B cell (primary cell): ENCODE data around the gene PRDM4. TPM values are rescaled to one million over a fixed set of nuclear protein-coding genes. Genes with fewer than 3 reads are reported as not detected.
A peak's percentile ranks its signal among the peaks of the same experiment; 100 is the strongest.

Experiments
- ATAC-seq: fragments of 200-7000 bp; cut with Tn5 transposase; one replicate; pipeline ENCODE4 v1.10.0; 2021; ENCODE audit warnings: low read depth, mild to moderate bottlenecking, moderate number of reproducible peaks, moderate library complexity
- CTCF ChIA-PET: fragments of 350-600 bp; sonication (Branson Sonifier 250); formaldehyde crosslinking; loops from one replicate; lab custom pipeline; 2021; ENCODE audit warnings: antibody characterized with exemption, inconsistent platforms; lab: Charles Lee
- POLR2A ChIA-PET: fragments of 350-600 bp; sonication (Branson Sonifier 250); formaldehyde crosslinking; loops from one replicate; lab custom pipeline; 2021; ENCODE audit warnings: antibody characterized with exemption; lab: Charles Lee
- DNase-seq: peaks from one replicate; pipeline ENCODE4 v3.0.0; 2013
- H2AFZ ChIP-seq: 2 replicates; pipeline ENCODE4 v1.6.1; 2012; ENCODE audit warnings: mild to moderate bottlenecking, low read depth, low read length; ENCODE audit not compliant: insufficient read depth, poor library complexity, severe bottlenecking
- H3K27ac ChIP-seq, 2 donors: 1 replicate in 1 of 2; 2 replicates in 1 of 2; pipeline ENCODE4 v1.5.1; 2012 to 2013; ENCODE audit warnings: low read length in 2 of 2, mild to moderate bottlenecking in 2 of 2, moderate library complexity in 1 of 2
- H3K27me3 ChIP-seq, 4 experiments: fragments of 200-600 bp in 1 of 4; sonication (generic) in 1 of 4; replicated peaks in 1 of 4; 1 replicate in 2 of 4; 2 replicates in 2 of 4; pipeline versions ENCODE4 v1.6.1 to v1.7.0; 2013 to 2016; ENCODE audit warnings: low read length in 3 of 4, mild to moderate bottlenecking in 2 of 4, mixed read lengths in 1 of 4, moderate library complexity in 1 of 4; ENCODE audit not compliant: insufficient read depth in 4 of 4, control insufficient read depth in 3 of 4; ENCODE audit errors: control extremely low read depth in 1 of 4
- H3K36me3 ChIP-seq, 2 experiments: replicated peaks in 1 of 2; 1 replicate in 1 of 2; 2 replicates in 1 of 2; pipeline versions ENCODE4 v1.6.1 to v1.7.1; 2013; ENCODE audit warnings: low read length in 1 of 2; ENCODE audit not compliant: insufficient read depth in 2 of 2, control insufficient read depth in 1 of 2; ENCODE audit errors: control extremely low read depth in 1 of 2, extremely low read depth in 1 of 2
- H3K4me1 ChIP-seq, 2 donors: fragments of 200-600 bp in 1 of 2; sonication (generic) in 1 of 2; 1 replicate in 1 of 2; 2 replicates in 1 of 2; pipeline versions ENCODE4 v1.5.1 to v1.6.1; 2013 to 2017; ENCODE audit warnings: low read length in 2 of 2; ENCODE audit not compliant: control insufficient read depth in 2 of 2, insufficient read depth in 2 of 2
- H3K4me2 ChIP-seq: replicated peaks from 2 replicates; pipeline ENCODE3; 2012; ENCODE audit warnings: mild to moderate bottlenecking, low read depth, low read length; ENCODE audit not compliant: poor library complexity, severe bottlenecking
- H3K4me3 ChIP-seq, 5 experiments: fragments of 200-600 bp in 1 of 5; sonication (generic) in 1 of 5; 1 replicate in 3 of 5; 2 replicates in 2 of 5; pipeline versions ENCODE4 v1.5.1 to v1.7.0; 2011 to 2016; ENCODE audit warnings: low read length in 4 of 5, mild to moderate bottlenecking in 4 of 5, low read depth in 2 of 5, control low read depth in 1 of 5, moderate library complexity in 1 of 5; ENCODE audit not compliant: insufficient read depth in 1 of 5; ENCODE audit errors: control extremely low read depth in 1 of 5, extremely low read depth in 1 of 5
- H3K79me2 ChIP-seq: fragments of 200-600 bp; sonication (generic); one replicate; pipeline ENCODE4 v1.6.0; 2016; ENCODE audit warnings: low read length; ENCODE audit not compliant: control insufficient read depth, insufficient read depth
- H3K9ac ChIP-seq: fragments of 200-600 bp; sonication (generic); 2 replicates; pipeline ENCODE4 v1.6.1; 2017; ENCODE audit warnings: mild to moderate bottlenecking, low read length, moderate library complexity
- H3K9me3 ChIP-seq, 3 donors: one replicate each; pipeline versions ENCODE4 v1.6.1 to v1.7.1; 2013; ENCODE audit warnings: low read length in 2 of 3; ENCODE audit not compliant: control insufficient read depth in 2 of 3, insufficient read depth in 1 of 3; ENCODE audit errors: control extremely low read depth in 1 of 3
- H4K20me1 ChIP-seq: 2 replicates; pipeline ENCODE4 v1.6.0; 2012; ENCODE audit warnings: mild to moderate bottlenecking, low read length; ENCODE audit not compliant: insufficient read depth, control insufficient read depth, poor library complexity, severe bottlenecking
- H3K27ac Mint-ChIP-seq: one replicate; pipeline ENCODE4 v1.8.0; 2021; ENCODE audit warnings: mixed read lengths
- H3K27me3 Mint-ChIP-seq: one replicate; pipeline ENCODE4 v1.8.0; 2021; ENCODE audit warnings: mixed read lengths
- H3K4me1 Mint-ChIP-seq: one replicate; pipeline ENCODE4 v1.8.0; 2021; ENCODE audit warnings: mixed read lengths
- H3K4me3 Mint-ChIP-seq: one replicate; pipeline ENCODE4 v1.8.0; 2021; ENCODE audit warnings: mixed read lengths
- H3K9me3 Mint-ChIP-seq: one replicate; pipeline ENCODE4 v1.8.0; 2022; ENCODE audit warnings: mixed read lengths; ENCODE audit not compliant: insufficient read depth
- CTCF ChIP-seq: fragments of 200-600 bp; IDR thresholded peaks from one replicate; pipeline ENCODE4 v1.8.0; 2022; ENCODE audit warnings: antibody characterized with exemption, mild to moderate bottlenecking
- EZH2 ChIP-seq: IDR thresholded peaks from 2 replicates; pipeline ENCODE4 v1.6.1; 2012; ENCODE audit warnings: borderline replicate concordance, low read depth, mild to moderate bottlenecking, moderate library complexity, low read length; ENCODE audit not compliant: insufficient read depth, poor library complexity, severe bottlenecking
- WGBS: methylation state at CpG from one replicate; pipeline ENCODE4 v1.1.5; 2013; ENCODE audit warnings: missing lambda C conversion rate; ENCODE audit not compliant: insufficient coverage; 5-methylcytosine and 5-hydroxymethylcytosine counted together
- intact Hi-C: fragments of 100-400 bp; cut with micrococcal nuclease; formaldehyde crosslinking; loops from one replicate; pipeline ENCODE4 v1.10.0; 2022
- polyA plus RNA-seq: library from polyadenylated mRNA; depleted of rRNA; stranded (reverse); fragments of >200 nt; gene quantifications from 2 replicates; pipeline ENCODE4 v1.2.3, GENCODE V29; 2012
- total RNA-seq, 2 donors: library from RNA; stranded (reverse); fragments of 120-200 nt in 1 of 2; gene quantifications; 1 replicate in 1 of 2; 2 replicates in 1 of 2; pipeline versions ENCODE4 v1.2.3 to v1.2.4, GENCODE V29; 2013 to 2022

The PRDM4 gene
- total and polyA plus RNA-seq, 2 donors (not counting 1 experiment from before 2014, with no cell fraction given) = 50.1 to 117 TPM

GRCh38 chr12:107761502-107761904, 566 bp upstream of the PRDM4 start:
- Mint-ChIP-seq H3K27ac (peak overlapping the region; percentile 94), H3K4me3 (peak overlapping the region; percentile 94), H3K27me3 (no peaks in the 10 kb centered on the region), H3K9me3 (no peaks in the 10 kb centered on the region), H3K4me1 (peaks cover 33% of the 10 kb centered on the region)
- POLR2A ChIA-PET = interaction anchor here (1.0 kb wide), 1 partner anchor 76 kb away, joined by 5 read pairs; the partner anchor contains the start of gene PWP1
- TF ChIP-seq EZH2 (no peak), CTCF (no peak)
- intact Hi-C loops = loop anchor here (1.0 to 2.0 kb wide), 5 partner anchors 24 to 754 kb away; partner anchors contain the start of genes CRY1, FICD and PWP1
- H3K36me3 ChIP-seq = peaks cover 3 to 26% of the 10 kb centered on the region in 2 experiments
- H4K20me1 ChIP-seq = peaks cover 19% of the 10 kb centered on the region
- peak overlapping the region; percentile 67 to 86 (median 84) for H3K4me3 ChIP-seq
- H2AFZ ChIP-seq = peak overlapping the region; percentile 90
- CTCF ChIA-PET = interaction anchor here (1.0 to 2.2 kb wide), 2 partner anchors 13 to 83 kb away, joined by 3 to 6 read pairs; partner anchors contain the start of gene ASCL4
- H3K4me1 ChIP-seq = peaks cover 24 to 29% of the 10 kb centered on the region in 2 donors
- ATAC-seq = peak; percentile 6
- H3K9ac ChIP-seq = peak overlapping the region; percentile 68
- peaks cover 0 to 4% (median 0%) of the 10 kb centered on the region in 3 donors for H3K9me3 ChIP-seq
- peaks cover 41% of the 10 kb centered on the region for H3K79me2 ChIP-seq
- no peak for DNase-seq
- peaks cover 0 to 4% (median 0%) of the 10 kb centered on the region in 4 experiments for H3K27me3 ChIP-seq
- WGBS = 12% methylated on average over 5 of the region's 12 CpGs
- H3K4me2 ChIP-seq = peak overlapping the region; percentile 73
- H3K27ac ChIP-seq = peak overlapping the region; percentile 76

- Mint-ChIP-seq H3K9me3 (no peaks in the 10 kb centered on the region), H3K27ac (peak overlapping the region; percentile 77), H3K4me3 (peak overlapping the region; percentile 93), H3K4me1 (peaks cover 34% of the 10 kb centered on the region), H3K27me3 (no peaks in the 10 kb centered on the region)
- peaks cover 24 to 29% of the 10 kb centered on the region in 2 donors for H3K4me1 ChIP-seq
- peak overlapping the region; percentile 90 for H2AFZ ChIP-seq
- peaks cover 3 to 38% of the 10 kb centered on the region in 2 experiments for H3K36me3 ChIP-seq
- CTCF ChIA-PET = interaction anchor here (1.0 to 1.4 kb wide), 5 partner anchors 18 to 84 kb away, joined by 3 to 6 read pairs (median 4); no protein-coding TSS in a partner anchor
- peak overlapping the region; percentile 73 for H3K4me2 ChIP-seq
- peak overlapping the region; percentile 69 to 76 for H3K27ac ChIP-seq
- no peaks in the 10 kb centered on the region for H3K27me3 ChIP-seq
- 4% methylated on average over 25 of the region's 30 CpGs for WGBS
- DNase-seq = no peak
- POLR2A ChIA-PET = interaction anchor here (1.0 kb wide), 1 partner anchor 75 kb away, joined by 5 read pairs; the partner anchor contains the start of gene PWP1
- peaks cover 0 to 4% (median 0%) of the 10 kb centered on the region in 3 donors for H3K9me3 ChIP-seq
- peaks cover 27% of the 10 kb centered on the region for H4K20me1 ChIP-seq
- H3K9ac ChIP-seq = peak overlapping the region; percentile 68
- intact Hi-C loops = loop anchor here (2.0 kb wide), 1 partner anchor 668 kb away; the partner anchor contains the start of gene CRY1
- peak; percentile 0 for ATAC-seq
- TF ChIP-seq CTCF (no peak), EZH2 (no peak)
- peaks cover 44% of the 10 kb centered on the region for H3K79me2 ChIP-seq
- peak overlapping the region; percentile 81 to 87 (median 84) for H3K4me3 ChIP-seq
Observed at GRCh38 chr12:107760207-107760808, 629 bp downstream of the PRDM4 start.
